ENCODE measurements around the gene VPS4A.
"Not testable (repeated sequence)": the region's sequence is repeated elsewhere in the genome, so short reads cannot be mapped to it uniquely, and the experiment has no call there.

VPS4A gene

DNA sequence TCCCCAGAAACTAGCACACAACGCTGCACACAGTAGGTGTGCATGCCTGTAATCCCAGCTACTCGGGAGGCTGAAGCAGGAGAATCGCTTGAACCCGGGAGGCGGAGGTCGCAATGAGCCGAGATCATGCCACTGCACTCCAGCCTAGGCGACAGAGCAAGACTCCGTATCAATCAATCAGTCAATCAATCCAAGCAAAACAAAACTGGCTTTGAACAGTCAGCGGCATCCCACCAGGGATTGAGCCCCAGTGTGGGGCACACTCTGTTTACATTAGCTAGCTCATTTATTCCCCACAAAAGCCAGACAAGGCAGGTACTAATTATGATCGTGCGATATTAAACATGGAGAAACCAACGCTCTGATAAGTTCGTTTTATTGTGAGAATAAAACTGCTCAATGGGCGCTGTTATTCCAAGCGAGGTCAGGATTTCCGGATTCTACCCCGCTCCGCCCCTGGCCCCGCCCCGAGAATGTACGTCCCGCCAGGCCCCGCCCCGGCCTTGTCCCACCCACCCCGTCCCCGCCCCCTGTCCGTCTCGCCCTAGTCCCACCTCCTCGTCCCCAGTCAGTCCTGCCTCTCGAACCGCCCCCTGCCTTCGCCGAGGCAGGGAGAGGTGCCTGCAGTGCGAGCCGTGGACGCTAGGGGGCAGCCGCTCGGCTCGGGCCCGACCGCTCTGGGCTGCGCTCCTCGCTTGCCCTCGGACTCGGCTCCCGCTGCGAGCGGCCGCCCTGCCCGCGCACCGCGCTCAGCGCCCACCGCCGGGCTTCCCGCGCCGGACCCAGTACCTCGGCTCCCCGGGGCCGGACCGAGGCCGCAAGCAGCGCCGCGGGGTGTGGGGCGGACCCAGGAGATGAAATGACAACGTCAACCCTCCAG, at the start of gene VPS4A:
Gene VPS4A (plus strand): TSS at position 698 of the 880 bp plus-strand sequence. CDS start 162 bp downstream, at position 860.
- DNase-seq: peak; percentile 97

DNA sequence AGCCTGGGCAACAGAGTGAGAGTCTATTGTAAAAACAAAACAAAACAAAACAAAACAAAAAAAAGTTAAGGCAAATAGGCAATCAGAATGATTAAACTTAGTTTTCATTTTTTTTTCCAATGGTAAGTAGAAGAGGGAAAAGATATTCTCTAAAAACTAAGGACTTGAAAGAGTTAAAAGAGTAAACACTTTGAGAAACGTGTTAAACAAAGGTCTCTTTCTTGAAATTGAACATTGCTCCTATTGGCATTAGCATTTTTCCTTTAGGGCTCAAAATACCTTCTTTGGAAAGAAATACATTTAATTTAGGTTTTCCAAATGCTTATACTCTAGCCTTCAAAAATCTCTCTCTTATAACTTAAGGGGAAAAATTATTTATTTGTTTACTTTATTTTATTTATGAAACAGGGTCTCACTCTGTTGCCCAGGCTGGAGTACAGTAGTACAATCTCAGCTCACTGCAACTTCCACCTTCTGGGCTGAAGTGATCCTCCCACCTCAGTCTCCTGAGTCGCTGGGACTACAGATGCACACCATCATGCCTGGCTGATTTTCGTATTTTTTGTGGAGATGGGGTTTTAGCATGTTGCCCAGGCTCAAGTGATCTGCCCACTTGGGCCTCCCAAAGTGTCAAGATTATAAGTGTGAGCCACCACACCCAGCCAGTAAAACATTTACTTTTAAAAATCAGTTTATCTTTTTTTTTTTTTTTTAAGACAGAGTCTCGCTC, 44.7 kb upstream of the VPS4A start:
- no peak for DNase-seq

DNA sequence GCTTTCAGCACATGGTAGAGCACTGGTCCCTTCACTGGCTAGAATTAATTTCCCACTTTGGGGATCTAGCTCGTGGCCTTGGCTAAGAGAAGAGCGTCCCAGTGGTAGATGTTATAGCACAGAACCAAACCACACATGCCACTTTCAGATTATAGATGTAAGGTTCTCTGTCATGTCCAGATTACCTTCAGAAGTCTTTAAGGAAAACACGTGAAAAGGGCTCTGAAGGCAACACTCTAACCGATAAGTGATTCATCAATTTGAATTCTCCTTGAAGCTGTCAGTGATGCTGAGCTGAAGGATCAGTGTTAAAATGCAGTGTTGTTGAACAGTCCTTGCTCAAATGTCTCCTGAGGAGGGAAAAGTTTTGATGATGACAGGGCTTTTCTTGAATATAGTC, 43.5 kb upstream of the VPS4A start:
- no peak for DNase-seq

DNA sequence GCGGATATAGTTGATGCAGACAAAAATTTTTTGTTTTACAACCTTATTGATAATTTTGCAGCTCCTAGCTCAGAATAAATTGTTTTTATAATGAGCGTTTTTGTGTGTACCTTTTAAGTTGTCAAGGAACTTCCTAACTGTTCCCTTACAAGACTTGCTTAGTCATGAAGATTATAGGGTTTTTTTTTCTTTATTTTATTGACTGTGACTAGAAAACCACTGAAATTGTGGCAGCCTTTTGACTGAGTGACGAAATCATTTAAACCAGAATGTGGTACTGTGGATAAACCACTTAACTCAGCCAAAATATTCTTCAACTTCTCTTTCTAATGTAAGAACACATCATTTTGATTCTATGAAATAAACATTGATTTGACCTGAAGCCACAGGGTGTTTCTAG, 40.8 kb upstream of the VPS4A start:
- DNase-seq: no peak

DNA sequence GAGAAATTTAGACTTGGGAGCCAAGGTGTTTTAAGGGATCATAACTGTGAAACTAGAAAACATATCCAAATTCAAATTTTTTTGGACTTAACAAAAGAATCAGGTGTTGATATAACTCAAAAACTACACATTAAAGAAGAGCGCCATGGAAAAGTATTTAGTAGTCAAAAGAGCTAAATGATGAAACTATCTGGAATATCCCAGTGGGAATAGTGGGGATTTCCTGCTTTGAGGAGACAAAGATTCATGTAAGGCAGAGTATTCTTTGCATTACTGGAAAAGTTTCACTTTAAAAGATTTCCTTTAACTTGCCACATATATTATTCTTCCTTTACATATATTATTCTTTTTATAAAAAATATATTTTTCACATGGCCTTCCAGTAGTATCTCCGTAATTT, 40.3 kb upstream of the VPS4A start:
- no peak for DNase-seq

DNA sequence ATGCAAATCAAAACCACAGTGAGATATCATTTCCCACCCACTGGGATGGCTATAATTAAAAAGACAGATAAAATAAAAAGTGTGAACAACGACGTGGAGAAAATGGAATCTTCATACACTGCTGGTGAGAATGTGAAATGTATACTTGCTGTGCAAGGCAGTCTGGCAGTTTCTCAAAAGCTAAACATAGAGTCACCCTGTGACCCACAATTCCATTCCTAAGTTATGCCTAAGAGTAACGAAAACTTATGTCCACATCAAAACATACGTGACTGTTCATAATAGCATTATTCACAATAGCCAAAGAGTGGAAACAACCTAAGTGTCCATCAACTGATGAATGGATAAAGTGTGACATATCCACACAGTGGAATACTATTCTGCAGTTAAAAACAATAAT, 38.1 kb upstream of the VPS4A start:
- no peak for DNase-seq

DNA sequence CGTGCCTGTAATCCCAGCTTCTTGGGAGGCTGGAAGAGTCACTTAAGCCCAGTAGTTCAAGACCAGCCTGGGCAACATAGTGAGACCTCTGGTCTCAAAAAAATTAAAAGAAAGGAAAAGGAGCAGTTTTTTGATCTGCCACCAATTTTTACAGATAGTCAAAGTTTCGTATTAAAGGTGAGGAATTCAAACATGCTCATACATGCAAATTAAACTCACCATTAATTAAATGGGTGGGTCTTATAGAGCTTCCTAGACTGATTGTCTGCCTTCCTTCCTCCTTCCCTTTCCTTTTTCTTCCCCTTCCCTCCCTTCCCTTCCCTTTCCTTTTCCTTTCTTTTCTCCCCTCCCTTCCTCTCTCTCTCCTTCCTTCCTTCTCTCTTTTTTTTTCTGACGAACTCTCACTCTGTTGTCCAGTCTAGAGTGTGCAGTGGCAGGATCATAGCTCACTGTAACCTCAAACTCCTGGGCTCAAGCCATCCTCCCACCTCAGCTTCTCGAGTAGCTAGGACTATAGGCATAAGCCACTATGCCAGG, 36.4 kb upstream of the VPS4A start:
- no peak for DNase-seq

DNA sequence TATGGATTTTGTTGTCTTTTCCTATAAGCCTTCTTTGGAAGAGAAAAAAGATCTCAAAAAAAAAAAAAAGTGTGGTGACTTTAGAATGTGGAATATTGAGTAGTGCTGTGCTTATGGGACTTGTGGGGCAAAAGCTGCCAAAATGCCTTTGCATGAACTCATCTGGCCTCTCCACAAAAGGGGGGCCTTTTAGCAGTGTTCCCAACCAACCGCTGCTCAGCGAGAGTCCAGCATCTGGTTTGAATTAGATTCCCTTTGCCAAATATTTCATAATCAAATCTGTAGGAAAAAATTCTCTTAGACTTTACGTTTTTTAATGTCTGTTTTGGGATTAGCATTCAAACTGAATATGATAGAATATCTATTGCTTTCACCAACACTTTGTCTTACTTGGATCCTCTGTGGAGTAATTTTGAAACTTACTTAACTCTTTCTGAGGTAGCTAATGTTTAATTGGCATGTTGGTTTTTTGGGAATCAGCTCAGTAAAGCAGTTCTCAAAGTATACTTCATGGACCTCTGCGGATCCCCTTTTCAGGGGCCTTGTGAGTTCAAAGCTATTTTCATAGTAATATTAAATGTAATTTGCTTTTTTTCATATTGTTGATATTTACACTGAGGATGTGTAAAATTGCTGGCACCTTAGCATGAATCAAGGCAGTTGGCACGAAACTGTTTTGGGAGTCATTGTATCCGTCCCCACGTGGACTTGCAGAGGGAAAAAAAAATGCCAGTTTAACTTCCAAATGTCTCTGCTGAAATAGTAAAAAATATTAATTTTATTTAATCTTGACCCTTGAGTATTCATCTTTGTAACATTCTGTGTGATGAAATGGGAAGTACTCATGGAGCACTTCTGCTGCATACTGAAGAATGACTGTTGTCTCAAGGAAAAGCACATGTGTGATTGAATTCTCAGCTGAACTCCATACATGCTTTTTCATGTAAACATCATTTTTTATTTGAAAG, 34.7 kb upstream of the VPS4A start:
- DNase-seq: no peak

DNA sequence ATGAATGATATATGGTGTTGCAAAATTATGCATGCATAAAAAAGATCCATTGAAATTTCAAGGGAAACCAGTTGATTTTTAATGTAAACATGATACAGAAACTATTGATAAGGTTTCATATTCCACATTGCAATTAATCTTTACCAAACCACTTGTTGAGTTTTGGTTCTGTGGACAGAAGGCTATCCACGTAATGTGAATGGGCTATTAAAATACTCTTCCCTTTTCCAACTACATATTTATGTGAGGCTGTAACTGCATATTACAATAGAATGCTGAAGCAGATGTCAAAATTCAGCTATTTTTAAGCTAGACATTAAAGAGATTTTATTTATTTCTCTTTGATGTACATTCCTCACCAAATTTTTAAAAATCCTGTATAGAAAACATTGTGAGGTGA, 33.7 kb upstream of the VPS4A start:
- DNase-seq: no peak

DNA sequence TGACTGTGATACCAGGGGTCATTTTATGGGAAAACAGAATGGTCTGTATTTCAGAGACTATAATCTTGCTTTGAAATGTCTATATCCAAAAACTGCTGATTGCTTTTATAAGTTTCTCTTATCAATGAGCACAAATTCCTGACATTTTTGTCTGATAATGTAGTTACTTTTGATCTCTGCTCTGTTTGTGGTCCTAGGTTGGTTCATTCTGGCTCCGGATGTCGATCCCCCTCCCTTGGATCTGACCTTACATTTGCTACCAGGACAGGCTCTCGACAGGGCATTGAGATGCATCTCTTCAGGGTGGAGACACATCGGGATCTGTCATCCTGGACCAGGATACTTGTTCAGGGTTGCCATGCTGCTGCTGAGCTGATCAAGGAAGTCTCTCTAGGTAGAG, 27.3 kb upstream of the VPS4A start:
- DNase-seq: no peak

DNA sequence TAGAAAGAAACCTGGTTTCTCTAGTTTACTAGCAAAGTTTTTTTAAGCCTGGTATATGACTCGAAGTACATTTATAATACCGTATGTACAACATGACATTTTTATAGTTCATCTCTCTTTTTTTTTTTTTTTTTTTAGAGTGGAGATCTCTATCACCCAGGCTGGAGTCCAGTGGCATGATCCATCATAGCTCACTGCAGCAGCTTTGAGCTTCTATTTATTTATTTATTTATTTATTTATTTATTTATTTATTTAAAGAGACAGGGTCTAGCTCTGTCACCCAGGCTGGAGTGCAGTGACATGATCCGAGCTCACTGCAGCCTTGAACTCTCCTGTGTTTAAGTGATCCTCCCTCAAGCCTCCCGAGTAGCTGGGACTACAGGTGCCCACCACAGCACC, 25.9 kb upstream of the VPS4A start:
- no peak for DNase-seq

DNA sequence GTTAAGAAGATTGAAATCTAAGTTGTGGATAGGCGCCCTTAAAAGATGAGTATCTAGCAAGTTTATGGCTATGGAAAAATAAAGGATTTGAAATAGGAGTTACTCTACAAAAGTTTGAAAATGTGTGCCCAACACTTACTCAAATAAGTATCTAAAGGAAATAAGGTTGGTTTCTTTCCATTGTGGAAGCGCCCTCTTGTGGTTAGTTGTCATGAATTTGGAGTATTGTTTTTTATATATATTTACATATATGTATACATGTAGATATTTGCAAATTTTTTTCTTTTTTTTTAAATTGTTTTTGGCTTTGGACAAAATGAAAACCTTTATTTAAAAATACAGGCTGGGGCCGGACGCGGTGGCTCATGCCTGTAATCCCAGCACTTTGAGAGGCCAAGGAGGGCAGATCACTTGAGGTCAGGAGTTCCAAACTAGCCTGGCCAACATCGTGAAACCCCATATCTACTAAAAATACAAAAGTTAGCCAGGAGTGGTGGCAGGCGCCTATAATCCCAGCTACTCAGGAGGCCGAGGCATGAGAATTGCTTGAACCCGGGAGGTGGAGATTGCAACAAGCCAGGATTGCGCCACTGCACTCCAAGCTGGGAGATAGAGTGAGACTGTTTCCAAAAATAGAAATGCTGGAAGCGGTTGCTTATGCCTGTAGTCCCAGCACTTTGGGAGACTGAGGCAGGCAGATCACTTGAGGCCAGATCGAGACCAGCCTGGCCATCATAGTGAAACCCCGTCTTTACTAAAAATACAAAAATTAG, 24.0 kb upstream of the VPS4A start:
- no peak for DNase-seq

DNA sequence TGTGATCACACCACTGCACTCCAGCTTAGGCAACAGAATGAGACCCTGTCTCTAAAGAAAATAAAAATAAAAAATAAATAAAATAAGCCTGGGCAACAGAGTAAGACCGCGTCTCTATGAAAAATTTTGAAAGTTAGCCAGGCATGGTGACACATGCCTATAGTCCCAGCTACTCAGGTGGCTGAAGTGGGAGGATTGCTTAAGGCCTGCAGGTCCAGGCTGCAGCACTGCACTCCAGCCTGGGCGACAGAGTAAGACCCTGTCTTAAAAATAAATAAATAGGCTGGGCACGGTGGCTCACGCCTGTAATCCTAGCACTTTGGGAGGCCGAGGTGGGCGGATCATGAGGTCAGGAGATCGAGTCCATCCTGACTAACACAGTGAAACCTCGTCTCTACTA, 19.5 kb upstream of the VPS4A start:
- not testable (repeated sequence) for DNase-seq

DNA sequence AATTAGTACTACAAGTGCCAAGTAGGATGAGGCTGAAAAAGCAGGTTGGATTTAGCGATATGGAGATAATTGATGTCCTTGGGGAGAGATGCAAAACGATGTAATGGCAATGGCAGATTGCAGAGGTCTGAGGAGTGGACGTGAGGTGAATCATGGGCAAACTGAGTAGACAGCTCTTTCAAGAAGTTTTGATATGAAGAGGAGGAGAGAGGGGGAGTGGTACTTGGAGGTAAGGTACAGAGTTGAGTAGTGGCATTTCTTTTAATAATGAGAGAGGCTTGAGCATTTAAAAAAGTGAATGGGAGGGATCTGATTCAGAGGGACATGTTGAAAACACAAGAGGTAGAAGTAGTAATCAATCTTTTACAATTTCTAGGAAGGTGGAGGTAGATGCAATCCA, 17.7 kb upstream of the VPS4A start:
- no peak for DNase-seq

DNA sequence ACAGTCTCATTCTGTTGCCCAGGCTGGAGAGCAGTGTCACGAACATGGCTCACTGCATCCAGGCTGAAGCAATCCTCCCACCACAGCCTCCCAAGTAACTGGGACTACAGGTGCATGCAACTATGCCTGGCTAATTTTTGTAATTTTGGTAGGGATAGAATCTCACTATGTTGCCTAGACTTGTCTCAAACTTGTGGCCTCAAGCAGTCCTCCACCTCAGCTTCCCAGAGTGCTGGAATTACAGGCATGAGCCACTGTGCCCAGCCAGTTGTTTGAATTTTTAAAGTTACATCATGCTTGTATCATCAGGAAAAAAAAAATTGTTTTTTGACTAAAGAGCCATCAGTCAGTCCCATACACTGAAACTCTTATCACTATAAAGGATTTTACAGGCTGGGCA, 17.1 kb upstream of the VPS4A start:
- no peak for DNase-seq

DNA sequence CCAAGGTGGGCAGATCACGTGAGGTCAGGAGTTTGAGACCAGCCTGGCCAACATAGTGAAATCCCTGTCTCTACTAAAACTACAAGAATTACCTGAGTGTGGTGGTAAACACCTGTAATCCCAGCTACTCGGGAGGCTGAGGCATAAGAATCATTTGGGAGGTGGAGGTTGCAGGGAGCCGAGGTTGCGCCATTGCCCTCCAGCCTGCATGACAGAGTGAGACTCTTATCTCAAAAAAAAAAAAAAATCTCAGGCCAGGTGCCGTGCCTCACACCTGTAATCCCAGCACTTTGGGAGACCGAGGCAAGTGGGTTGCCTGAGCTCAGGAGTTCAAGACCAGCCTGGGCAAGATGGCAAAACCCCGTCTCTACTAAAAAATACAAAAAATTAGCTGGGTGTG, 14.4 kb upstream of the VPS4A start:
- not testable (repeated sequence) for DNase-seq

DNA sequence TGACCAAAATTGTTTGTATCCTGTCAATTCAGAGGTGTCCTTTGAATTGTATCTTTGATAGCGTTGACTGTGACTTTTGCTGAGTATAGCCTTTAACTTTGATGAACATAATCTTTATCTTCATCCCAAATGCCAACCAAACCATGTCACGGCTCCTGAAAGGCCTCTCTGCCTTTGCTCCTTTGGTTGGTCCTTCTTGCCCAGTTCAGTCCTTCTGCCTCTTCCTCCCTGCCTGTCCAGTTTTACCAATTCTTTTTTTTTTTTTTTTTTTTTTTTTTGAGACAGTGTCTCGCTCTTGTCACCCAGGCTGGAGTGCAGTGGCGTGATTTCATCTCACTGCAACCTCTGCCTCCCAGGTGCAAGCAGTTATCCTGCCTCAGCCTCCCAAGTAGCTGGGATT, 12.9 kb upstream of the VPS4A start:
- DNase-seq: no peak

DNA sequence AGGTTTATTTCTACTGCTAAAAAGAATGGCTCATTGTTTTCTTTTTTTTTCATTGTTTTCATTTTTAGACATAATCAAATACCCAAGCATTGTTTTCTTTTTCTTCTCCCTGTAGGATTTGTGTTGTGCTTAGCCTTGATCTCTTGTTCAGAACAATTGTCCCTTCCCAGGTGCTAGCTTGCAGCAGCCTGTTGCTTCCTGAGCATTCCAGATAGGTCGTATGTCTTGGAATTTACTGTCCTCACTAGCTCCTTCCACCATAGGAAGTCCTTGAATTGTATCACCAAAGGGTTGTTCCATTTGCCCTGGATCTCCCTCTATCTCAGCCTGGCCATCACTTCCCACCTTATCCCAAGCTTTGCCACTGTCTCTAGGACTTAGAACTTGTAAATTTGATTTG, 10.0 kb upstream of the VPS4A start:
- DNase-seq: no peak

DNA sequence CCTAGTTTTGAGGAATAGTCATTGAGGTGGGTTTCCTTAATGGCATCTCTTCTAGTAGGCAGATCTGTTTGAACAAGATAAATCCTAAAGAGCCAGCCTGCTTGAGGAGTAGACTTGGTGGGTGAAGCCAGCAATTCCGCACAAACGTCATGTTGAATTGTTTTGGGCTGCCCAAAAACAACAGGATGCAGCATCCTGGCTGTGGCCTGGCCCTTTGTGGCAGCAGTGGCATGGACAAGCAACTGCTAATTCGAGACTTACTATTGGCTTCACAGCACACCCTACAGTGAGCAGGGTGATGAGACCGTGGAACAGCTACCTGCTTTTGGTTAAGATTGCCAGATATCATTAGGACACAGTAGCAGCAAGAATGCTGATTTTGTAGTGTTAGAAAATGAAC, 9.3 kb upstream of the VPS4A start:
- no peak for DNase-seq

DNA sequence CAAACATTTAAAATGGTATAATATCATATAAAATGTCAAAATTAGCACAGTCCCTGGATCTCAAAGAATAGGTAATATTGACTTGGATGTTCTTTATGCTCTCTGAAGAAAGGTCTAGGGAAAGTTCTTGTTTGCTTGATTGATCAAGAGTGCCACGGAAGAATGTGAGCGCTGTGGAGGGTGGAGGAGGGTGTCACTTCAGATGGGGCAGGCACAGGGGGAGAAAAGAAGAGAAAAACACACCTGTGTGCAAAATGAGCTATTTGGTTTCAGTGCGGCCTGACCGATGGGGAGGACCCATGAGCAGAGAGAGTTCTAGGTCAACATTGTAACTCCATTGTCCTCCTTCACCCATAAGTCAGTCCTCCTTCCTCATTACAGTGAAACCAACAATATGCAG, 8.8 kb upstream of the VPS4A start:
- DNase-seq: no peak

DNA sequence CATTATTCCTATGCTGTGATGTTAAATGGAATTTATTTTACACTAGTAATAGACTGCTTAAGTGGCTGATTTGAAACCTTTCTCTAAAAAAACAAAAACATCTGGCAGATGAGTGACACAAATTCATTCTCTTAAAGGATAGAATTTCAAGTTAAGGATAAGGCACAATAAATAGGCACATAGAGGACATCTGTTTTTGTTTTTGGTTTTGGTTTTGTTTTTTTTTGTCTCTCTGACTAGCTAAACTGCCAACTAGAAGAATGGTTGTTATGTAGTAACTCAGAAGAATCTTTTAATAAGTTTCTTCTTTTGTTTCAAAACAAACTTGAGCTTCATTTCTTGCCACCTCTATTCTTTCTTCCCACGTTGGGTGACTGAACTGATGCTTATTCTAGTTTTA, 5.1 kb upstream of the VPS4A start:
- no peak for DNase-seq

DNA sequence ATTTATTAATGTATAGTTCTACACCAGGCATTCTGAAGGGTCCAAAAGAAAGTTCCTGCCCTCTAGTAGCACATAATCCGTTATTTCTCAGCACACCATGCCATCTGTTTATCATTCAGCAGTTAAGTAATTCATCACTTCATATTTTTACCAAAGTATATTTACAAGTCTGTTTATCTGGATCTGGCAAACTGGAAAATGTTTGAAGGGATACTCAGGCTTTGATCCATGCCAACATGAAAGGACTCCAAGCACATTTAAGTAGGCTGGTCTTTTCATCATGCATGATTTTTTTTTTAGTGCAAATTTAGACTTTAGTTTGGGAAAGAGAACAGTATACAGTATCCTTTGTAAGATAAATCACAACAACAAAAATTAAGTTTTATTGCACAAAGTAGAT, 4.1 kb upstream of the VPS4A start:
- DNase-seq: no peak

All from stimulated activated naive CD4-positive, alpha-beta T cell treated with Interleukin-2 at 50 U/mL for 16 hours (primary cell).